Activated T-helper 1 cell treated with anti-CD3 and anti-CD28 coated beads, Interleukin-12 subunit alpha, Interleukin-12 subunit beta, Interleukin-2, Interleukin-4 antibody, amounts not matched to agents 30 ng/mL and 10 ng/mL and 1 ng/mL, durations not matched to agents 14 hours and 24 hours and 36 hours (primary cell): ENCODE data around the gene MSRB1. TPM values are rescaled to one million over a fixed set of nuclear protein-coding genes. Genes with fewer than 3 reads are reported as not detected.
"Not testable (repeated sequence)": the region's sequence is repeated elsewhere in the genome, so short reads cannot be mapped to it uniquely, and the experiment has no call there.

Experiments
- DNase-seq: peaks from one replicate; pipeline ENCODE4 v3.0.0; 2021; ENCODE audit warnings: low spot score
- H3K27ac Mint-ChIP-seq: one replicate; pipeline ENCODE4 v1.8.0; 2021; ENCODE audit warnings: mild to moderate bottlenecking, mixed read lengths
- H3K27me3 Mint-ChIP-seq: one replicate; pipeline ENCODE4 v1.8.0; 2022; ENCODE audit warnings: mild to moderate bottlenecking, moderate library complexity, mixed read lengths; ENCODE audit not compliant: insufficient read depth
- H3K36me3 Mint-ChIP-seq: one replicate; pipeline ENCODE4 v1.8.0; 2021; ENCODE audit warnings: low read depth, mixed read lengths
- H3K4me1 Mint-ChIP-seq: one replicate; pipeline ENCODE4 v1.8.0; 2021; ENCODE audit warnings: low read depth, mixed read lengths
- H3K4me3 Mint-ChIP-seq: one replicate; pipeline ENCODE4 v1.8.0; 2021; ENCODE audit warnings: mild to moderate bottlenecking, moderate library complexity, mixed read lengths
- H3K9me3 Mint-ChIP-seq: one replicate; pipeline ENCODE4 v1.8.0; 2021; ENCODE audit warnings: mixed read lengths
- intact Hi-C: fragments of 100-400 bp; cut with micrococcal nuclease; formaldehyde crosslinking; loops from one replicate; pipeline ENCODE4 v1.15.1; 2024
- total RNA-seq: library from RNA; stranded (reverse); gene quantifications from 2 replicates; pipeline ENCODE4 v1.2.3, GENCODE V29; 2022

Gene MSRB1
- total RNA-seq, 1 donor from 2014 or later: 22.1 TPM

DNA sequence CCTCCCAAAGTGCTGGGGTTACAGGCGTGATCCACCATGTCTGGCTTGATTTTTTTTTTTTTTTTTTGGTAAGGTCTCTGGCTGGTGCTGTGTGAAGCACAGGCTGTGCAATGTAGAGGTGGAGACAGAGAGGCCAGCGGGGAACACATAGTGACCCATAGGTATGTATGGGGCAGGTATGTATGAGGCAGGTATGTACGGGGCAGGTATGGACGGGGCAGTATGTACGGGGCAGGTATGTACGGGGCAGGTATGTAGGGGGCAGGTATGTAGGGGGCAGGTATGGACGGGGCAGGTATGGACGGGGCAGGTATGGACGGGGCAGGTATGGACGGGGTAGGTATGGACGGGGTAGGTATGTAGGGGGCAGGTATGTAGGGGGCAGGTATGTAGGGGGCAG, 6.5 kb upstream of the MSRB1 start:
- DNase-seq: no peak
- peaks cover 2% of the 10 kb centered on the region for H3K27me3 Mint-ChIP-seq
- intact Hi-C loops: loop anchor here (10.0 kb wide), 1 partner anchor 1155 kb away; no protein-coding TSS in a partner anchor
- no peaks in the 10 kb centered on the region for H3K36me3 Mint-ChIP-seq
- no peak overlapping the region for H3K27ac Mint-ChIP-seq
- peaks cover 8% of the 10 kb centered on the region for H3K4me1 Mint-ChIP-seq
- no peak overlapping the region for H3K4me3 Mint-ChIP-seq
- H3K9me3 Mint-ChIP-seq: no peaks in the 10 kb centered on the region

DNA sequence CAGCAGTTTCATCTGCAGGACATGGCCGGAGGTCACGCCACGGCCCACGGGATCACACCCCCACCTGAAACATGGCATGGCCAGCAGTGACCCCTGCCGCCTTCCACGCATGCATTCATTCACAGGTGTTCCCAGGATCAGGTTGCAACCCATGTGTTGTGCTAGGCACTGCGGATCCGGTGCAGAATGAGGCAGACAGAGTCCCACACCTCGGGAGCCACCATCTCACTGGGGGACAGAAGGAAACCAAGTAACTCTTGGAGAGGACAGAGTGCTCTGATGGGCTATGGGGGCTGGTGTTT, 4.3 kb upstream of the MSRB1 start:
- no peak overlapping the region for H3K27ac Mint-ChIP-seq
- H3K36me3 Mint-ChIP-seq: no peaks in the 10 kb centered on the region
- H3K9me3 Mint-ChIP-seq: no peaks in the 10 kb centered on the region
- intact Hi-C loops: loop anchor here (10.0 kb wide), 1 partner anchor 1157 kb away; no protein-coding TSS in a partner anchor
- no peak for DNase-seq
- peaks cover 8% of the 10 kb centered on the region for H3K4me1 Mint-ChIP-seq
- no peaks in the 10 kb centered on the region for H3K27me3 Mint-ChIP-seq
- no peak overlapping the region for H3K4me3 Mint-ChIP-seq

DNA sequence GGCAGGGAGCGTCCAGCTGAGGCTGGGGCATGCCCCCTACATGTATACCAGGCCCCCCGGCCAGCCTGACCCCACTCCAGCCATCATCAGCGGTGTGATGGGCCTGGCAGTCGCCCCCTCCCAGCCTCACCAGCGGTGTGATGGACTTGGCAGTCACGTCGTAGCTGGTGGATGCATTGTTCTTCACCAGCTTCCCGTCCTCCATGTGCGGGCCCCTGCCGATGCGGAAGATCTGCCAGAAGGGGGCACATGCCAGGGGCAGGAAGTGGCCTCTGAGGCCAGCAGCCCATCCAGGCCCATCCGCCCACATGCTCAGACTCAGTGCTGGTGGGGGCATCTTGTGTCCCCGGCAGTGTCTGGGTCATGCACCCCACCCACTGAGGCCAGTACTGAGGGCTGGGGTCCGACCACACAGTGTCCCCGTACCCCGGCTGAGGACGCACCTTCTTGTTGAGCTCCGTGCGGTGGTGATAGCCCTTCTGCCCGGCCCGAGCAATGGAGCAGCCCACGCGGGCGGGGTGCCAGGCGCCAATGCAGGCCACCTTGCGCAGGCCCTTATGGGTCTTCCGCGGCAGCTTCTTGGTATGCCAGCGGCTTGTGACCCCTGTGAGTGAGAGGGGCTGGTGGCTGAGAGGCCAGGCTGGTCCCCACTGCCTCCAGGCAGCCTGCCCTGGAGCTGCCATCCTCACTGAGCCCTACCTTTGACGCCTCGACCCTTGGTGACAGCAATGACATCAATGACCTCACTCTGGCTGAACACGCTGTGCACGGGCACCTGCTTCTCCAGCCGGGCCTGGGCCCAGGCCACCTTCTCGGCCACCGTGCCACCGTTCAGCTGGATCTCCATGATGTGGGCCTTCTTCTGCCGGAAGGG, 3.7 kb upstream of the MSRB1 start:
- no peaks in the 10 kb centered on the region for H3K27me3 Mint-ChIP-seq
- no peak overlapping the region for H3K27ac Mint-ChIP-seq
- intact Hi-C loops: loop anchor here (10.0 kb wide), 1 partner anchor 1158 kb away; no protein-coding TSS in a partner anchor
- no peaks in the 10 kb centered on the region for H3K36me3 Mint-ChIP-seq
- DNase-seq: no peak
- no peaks in the 10 kb centered on the region for H3K9me3 Mint-ChIP-seq
- no peak overlapping the region for H3K4me3 Mint-ChIP-seq
- peaks cover 14% of the 10 kb centered on the region for H3K4me1 Mint-ChIP-seq

DNA sequence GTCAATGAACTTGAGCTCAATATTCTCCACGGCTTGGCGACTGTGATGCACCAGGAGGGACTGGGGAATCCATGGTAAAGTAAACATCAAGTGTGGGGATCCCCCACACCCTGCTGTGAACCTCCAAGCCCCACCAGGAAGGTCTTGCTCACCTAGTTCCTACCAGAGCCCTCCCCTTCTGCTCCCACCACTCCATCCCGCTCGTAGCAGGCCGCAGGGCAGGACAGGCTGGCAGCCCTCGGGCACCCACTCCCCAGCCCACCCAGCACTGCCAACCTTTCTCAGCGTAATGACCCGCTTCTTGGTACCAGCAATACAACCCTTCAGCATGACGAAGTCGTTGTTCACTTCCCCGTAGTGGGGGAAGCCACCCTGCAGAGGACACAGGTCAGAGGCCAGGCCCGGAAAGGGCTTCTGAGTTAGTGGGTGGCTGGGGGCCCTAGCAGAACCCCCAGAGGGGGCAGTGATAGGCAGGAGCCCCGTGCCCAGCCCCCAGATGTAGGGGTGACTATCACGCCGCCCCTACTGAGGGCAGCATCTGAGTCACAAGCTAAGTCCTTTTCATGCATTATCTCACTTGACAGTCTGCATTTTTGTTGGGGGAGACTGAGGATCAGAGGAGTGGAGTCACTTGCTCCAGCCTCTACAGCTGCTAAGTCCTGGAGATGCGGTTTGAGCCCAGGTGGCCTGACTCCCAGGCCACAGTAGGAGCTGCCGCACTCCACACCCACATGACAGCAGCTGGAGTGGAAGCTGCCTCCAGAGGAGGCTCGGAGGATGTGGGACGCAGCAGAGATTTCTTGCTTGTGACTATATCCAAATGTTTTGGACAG, 2.8 kb upstream of the MSRB1 start:
- peaks cover 19% of the 10 kb centered on the region for H3K4me1 Mint-ChIP-seq
- H3K4me3 Mint-ChIP-seq: no peak overlapping the region
- no peak for DNase-seq
- H3K27ac Mint-ChIP-seq: no peak overlapping the region
- no peaks in the 10 kb centered on the region for H3K9me3 Mint-ChIP-seq
- H3K27me3 Mint-ChIP-seq: no peaks in the 10 kb centered on the region
- peaks cover 4% of the 10 kb centered on the region for H3K36me3 Mint-ChIP-seq
- intact Hi-C loops: loop anchor here (10.0 kb wide), 1 partner anchor 1159 kb away; no protein-coding TSS in a partner anchor

DNA sequence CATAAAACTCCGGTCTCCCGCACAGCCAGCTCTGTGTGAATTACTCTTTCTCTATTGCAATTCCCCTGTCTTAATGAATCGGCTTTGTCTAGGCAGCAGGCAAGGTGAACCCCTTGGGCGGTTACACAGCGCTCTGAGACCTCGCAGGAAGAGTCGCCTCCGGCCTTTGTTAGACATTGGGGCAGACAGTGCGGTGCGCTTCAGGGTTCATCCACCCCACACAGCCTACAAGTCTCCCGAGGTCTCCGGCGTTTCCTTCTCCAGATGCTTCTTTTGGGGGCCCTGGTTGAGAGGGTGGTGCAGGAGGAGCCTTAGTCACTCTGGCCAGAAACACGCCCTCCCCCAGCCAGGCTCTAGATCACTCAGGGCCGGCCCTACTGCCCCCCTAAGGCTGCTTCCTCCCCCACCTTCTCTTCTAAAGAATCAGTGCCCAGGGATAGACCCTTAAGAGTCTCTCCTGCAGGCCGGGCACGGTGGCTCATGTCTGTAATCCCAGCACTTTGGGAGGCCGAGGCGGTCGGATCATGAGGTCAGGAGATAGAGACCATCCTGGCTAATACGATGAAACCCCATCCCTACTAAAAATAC, 1.7 kb upstream of the MSRB1 start:
- Mint-ChIP-seq H3K36me3 (peaks cover 4% of the 10 kb centered on the region), H3K4me1 (peaks cover 19% of the 10 kb centered on the region), H3K4me3 (peak overlapping the region; percentile 87), H3K9me3 (no peaks in the 10 kb centered on the region), H3K27ac (peak overlapping the region; percentile 40), H3K27me3 (no peaks in the 10 kb centered on the region)
- intact Hi-C loops: loop anchor here (5.0 to 10.0 kb wide), 2 partner anchors 198 to 1160 kb away; no protein-coding TSS in a partner anchor
- no peak for DNase-seq

DNA sequence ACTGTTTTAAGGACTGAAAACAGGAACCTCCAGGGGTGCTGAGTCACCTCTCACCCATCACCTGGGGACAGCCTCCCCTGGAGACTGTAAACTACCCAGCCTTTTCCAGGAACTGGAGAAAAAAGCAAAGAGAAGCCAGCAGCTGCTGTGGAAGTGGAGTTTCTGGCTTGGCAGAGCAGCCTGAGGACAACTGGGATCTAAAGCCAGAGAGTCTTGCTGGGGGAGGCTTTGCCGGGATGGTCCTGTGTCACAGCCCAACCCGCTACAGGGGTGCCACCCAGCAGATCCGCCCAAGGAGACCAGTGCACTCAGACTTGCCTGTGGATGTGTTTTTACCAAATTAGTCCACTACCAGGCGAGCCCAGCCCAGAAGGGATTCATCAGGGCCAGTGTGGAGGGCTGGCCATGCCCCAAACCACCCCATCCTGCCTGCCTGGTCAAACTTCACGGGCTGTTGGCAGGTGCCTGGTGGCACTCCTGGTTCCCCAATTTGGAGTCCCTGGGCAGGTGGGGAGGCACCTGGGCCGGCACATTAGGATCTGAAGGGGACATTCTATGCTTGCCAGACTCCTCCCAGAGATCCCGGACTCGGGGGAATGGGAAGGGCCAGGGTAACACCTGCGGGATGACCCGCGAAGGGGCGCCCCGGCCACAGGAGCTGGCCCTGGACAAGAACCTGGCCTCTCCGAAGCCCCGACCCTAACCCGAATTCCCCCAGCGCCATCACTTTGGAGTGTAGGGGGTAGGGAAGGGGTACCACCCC, 771 bp downstream of the MSRB1 start:
- peaks cover 19% of the 10 kb centered on the region for H3K4me1 Mint-ChIP-seq
- DNase-seq: no peak
- intact Hi-C loops: loop anchor here (2.0 to 10.0 kb wide), 3 partner anchors 169 to 1163 kb away; partner anchors contain the start of genes EME2 and MRPS34
- H3K36me3 Mint-ChIP-seq: peaks cover 11% of the 10 kb centered on the region
- H3K27me3 Mint-ChIP-seq: no peaks in the 10 kb centered on the region
- peak overlapping the region; percentile 87 for H3K4me3 Mint-ChIP-seq
- no peaks in the 10 kb centered on the region for H3K9me3 Mint-ChIP-seq
- peak overlapping the region; percentile 58 for H3K27ac Mint-ChIP-seq

DNA sequence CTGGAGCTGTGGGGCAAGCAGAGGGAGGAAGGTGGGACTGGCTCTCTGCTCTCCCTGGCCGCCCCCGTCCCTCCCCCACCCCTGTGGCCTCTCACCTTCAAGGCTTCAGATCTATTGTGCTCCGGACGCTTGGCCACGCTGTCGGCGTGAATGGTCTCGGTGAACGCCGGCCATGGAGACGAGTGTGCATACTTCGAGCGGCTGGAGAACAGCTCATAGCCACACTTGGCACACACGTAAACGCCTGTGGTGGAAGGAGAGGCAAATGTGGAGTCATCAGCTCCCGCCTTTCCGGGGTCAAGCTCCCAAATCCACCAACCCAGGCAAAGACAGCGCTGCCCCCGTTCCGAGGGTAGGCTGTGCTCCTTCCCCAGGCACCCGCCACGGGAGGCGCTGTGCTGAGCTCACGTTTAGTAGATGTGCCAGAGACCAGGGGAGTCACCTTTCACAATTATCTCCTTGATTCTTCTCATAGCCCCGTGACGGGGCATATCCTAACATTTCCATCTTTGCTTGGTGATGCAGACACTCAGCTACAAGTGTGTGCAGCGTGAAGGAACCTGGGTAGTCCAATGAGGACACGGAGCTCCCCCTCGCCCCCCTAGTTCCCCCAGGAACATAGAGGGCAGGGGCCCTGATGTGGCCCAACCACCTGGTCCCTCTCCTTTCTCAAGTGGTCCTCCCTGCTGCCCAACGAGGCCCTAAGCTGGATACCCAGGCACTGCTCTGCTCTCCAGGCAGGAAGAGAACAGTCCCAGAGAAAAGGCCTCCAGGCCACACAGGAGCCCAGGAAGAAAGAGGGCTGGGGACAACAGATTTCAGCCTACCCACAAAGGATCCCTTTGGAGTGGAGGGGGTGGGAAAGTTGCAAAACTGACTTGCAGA, 1.6 kb downstream of the MSRB1 start:
- peak overlapping the region; percentile 58 for H3K27ac Mint-ChIP-seq
- peaks cover 19% of the 10 kb centered on the region for H3K4me1 Mint-ChIP-seq
- intact Hi-C loops: loop anchor here (2.0 to 10.0 kb wide), 3 partner anchors 169 to 1163 kb away; partner anchors contain the start of genes EME2 and MRPS34
- no peaks in the 10 kb centered on the region for H3K27me3 Mint-ChIP-seq
- peaks cover 15% of the 10 kb centered on the region for H3K36me3 Mint-ChIP-seq
- H3K9me3 Mint-ChIP-seq: no peaks in the 10 kb centered on the region
- DNase-seq: no peak
- H3K4me3 Mint-ChIP-seq: peak overlapping the region; percentile 87

DNA sequence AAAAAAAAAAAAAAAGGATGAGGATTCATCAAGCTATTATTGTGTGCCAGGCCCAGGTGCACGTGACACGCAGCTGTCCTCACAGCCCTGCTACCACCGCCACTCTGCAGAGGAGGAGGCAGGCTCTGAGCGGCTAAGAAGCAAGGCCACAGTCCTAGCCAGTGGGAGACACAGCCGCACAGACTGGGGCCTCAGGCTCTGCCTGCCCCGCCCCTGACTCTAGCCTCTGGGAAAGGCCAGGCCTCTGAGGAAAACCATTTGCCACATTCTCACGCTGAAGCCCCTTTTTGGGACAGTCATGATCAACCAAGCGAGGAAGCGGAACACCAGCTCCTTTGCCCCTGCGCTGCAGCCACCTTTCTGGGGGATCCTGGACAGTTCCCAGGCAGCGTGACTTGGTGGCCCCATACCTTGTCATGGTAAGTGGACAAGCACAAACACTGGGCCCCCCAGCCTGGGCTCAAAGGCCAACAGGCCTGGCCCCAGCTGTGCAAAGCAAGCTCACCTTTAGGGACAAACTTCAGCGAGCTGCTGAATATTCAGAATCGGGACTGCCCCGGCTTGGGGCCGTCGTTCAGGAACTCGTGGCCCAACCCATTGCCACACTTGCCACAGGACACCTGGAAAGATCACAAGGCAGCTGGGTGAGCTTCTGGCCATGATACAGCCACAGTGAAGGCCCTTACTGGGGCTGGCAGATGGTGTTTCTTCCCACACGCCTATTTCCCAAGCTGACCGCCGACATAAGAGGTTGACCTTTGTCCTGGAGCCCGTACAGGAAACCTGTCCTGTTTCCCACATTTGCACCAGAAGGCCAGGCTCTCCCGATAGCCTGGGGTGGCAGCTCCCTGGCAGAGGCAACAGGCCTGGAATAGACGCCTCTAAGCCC, 2.5 kb downstream of the MSRB1 start:
- H3K9me3 Mint-ChIP-seq: no peaks in the 10 kb centered on the region
- H3K4me3 Mint-ChIP-seq: no peak overlapping the region
- intact Hi-C loops: loop anchor here (5.0 to 10.0 kb wide), 2 partner anchors 202 to 1164 kb away; no protein-coding TSS in a partner anchor
- peaks cover 19% of the 10 kb centered on the region for H3K4me1 Mint-ChIP-seq
- DNase-seq: no peak
- H3K27ac Mint-ChIP-seq: no peak overlapping the region
- H3K36me3 Mint-ChIP-seq: peaks cover 15% of the 10 kb centered on the region
- no peaks in the 10 kb centered on the region for H3K27me3 Mint-ChIP-seq

DNA sequence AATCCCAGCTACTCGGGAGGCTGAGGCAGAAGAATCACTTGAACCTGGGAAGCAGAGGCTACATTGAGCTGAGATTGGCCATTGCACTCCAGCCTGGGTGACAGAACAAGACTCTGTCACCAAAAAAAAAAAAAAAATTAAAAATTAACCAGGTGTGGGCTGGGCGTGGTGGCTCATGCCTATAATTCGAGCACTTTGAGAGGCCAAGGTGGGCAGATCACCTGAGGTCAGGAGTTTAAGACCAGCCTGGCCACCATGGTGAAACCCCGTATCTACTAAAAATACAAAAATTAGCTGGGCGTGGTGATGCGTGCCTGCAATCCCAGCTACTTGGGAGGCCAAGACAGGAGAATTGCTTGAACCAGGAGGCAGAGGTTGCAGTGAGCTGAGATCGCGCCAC, 3.2 kb downstream of the MSRB1 start:
- Mint-ChIP-seq H3K4me1 (peaks cover 19% of the 10 kb centered on the region), H3K36me3 (peaks cover 15% of the 10 kb centered on the region)
- intact Hi-C loops: loop anchor here (5.0 to 10.0 kb wide), 2 partner anchors 202 to 1165 kb away; no protein-coding TSS in a partner anchor
- H3K27ac Mint-ChIP-seq, H3K9me3 Mint-ChIP-seq, H3K27me3 Mint-ChIP-seq, DNase-seq, H3K4me3 Mint-ChIP-seq: not testable (repeated sequence)

DNA sequence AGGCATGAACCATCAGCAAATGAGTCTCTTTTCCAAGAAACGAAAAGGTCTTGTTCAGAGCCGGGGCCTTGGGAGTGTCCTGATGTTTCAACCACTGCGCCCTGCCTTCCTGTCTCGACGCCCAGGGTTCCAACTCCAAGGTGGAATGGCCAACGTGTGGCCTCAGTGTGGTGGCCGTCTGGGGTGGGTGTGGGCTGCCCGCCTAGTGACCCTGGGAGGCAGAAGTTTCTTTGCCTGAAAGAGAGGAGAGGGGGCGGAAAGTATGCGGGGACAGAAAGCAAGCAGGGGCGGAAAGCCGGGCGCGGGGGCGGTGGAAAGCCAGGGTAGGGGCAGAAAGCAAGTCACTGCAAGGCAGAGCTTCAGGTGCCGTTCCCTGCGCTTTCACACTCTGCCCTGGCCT, 4.1 kb downstream of the MSRB1 start:
- no peak overlapping the region for H3K27ac Mint-ChIP-seq
- no peak overlapping the region for H3K4me3 Mint-ChIP-seq
- no peaks in the 10 kb centered on the region for H3K27me3 Mint-ChIP-seq
- intact Hi-C loops: no loop called here
- H3K9me3 Mint-ChIP-seq: no peaks in the 10 kb centered on the region
- no peak for DNase-seq
- H3K36me3 Mint-ChIP-seq: peaks cover 15% of the 10 kb centered on the region
- H3K4me1 Mint-ChIP-seq: peaks cover 12% of the 10 kb centered on the region

DNA sequence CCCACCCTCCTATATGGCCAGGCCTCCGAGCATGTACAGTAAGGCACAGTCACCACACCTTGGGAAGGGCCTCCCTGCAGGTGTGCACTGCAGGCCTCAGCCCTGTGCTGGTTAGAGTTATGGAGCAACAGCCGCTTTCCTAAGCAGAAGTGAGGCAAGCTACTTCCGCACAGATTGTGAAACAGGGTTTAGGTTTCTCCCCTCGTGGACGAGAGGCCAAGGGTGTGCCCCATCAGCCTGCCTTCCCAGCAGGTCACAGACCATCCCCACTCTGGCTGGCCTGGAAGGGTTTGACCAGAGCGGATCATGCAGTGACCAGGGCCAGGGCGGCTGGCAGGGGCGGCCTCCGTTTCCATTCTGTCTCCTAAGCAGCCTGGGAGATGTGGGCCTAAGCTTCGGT, 4.7 kb downstream of the MSRB1 start:
- Mint-ChIP-seq H3K9me3 (no peaks in the 10 kb centered on the region), H3K27ac (no peak overlapping the region), H3K36me3 (peaks cover 15% of the 10 kb centered on the region), H3K27me3 (no peaks in the 10 kb centered on the region), H3K4me3 (no peak overlapping the region), H3K4me1 (peaks cover 12% of the 10 kb centered on the region)
- DNase-seq: no peak
- intact Hi-C loops: no loop called here
